Stimulated activated effector memory CD8-positive, alpha-beta T cell treated with anti-CD3 and anti-CD28 coated beads, Interleukin-12 subunit alpha, Interleukin-12 subunit beta, amount 100 ng/mL, for 72 hours (primary cell): ENCODE measurements around the gene CLCF1.

Source experiments
- ATAC-seq: fragments of 150-1000 bp; cut with Tn5 transposase; 2 replicates; pipeline ENCODE4 v1.10.0; 2021
- DNase-seq, 2 donors: peaks; one replicate each; pipeline ENCODE4 v3.0.0; 2021 to 2022; ENCODE audit warnings: low spot score in 2 of 2
- H3K27ac Mint-ChIP-seq: one replicate; pipeline ENCODE4 v1.8.0; 2022; ENCODE audit warnings: mild to moderate bottlenecking, mixed read lengths
- H3K36me3 Mint-ChIP-seq: one replicate; pipeline ENCODE4 v1.8.0; 2022; ENCODE audit warnings: mild to moderate bottlenecking, mixed read lengths
- H3K4me1 Mint-ChIP-seq: one replicate; pipeline ENCODE4 v1.8.0; 2022; ENCODE audit warnings: mixed read lengths
- H3K4me3 Mint-ChIP-seq: one replicate; pipeline ENCODE4 v1.8.0; 2022; ENCODE audit warnings: mild to moderate bottlenecking, mixed read lengths
- H3K9me3 Mint-ChIP-seq: one replicate; pipeline ENCODE4 v1.8.0; 2022; ENCODE audit warnings: mixed read lengths

The CLCF1 gene

DNA sequence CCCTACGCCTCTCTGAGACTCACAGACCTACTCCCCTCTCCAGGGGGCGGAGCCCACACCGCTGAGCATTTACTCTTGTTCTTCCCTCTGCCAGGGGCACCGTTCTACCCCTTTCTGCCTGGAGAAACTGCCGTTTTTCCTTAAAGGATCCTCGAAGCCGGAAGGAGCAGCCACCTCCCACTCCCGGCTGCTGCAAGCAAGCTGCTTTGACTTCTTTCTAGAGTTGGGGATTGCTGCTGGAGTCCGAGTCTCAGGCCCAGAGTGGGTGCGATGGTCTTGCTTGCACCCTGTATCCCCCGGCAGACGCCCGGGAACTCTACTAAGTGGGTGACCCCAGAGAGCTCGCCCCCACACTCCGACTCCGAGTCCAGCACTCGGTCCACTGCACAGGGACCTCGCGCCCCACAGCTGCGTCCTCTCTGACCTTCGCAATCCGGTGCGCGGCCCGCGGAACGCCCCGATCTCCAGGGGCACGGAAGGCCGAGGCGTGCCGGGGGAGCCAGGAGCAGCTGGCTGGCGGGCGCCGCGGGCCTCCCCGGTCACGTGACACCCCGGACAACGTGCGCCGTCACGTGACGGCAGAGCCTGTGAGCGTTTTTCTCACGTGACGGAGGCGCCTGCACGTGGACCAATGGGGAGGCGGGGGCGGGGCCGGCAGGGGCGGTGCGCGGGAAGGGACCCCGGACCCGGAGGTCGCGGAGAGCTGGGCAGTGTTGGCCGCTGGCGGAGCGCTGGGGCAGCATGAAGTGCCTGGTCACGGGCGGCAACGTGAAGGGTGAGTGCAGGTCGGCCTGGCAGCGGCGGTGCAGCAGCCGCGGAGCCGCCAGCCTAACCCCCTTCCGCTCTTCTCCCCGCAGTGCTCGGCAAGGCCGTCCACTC is 18.1 kb upstream of the CLCF1 start, which contains the start of gene RAD9A:
Gene RAD9A, plus strand, starts transcription at position 683 of the 879 bp plus-strand sequence. Its CDS starts 59 bp downstream, at position 742.
- ATAC-seq (peak; percentile 79), DNase-seq (peak; percentile 82 to 94)
- peaks cover 34% of the 10 kb centered on the region for H3K36me3 Mint-ChIP-seq
- H3K4me1 Mint-ChIP-seq, result peaks cover 41% of the 10 kb centered on the region
- peak within 1 kb of the TSS; percentile 86 for H3K4me3 Mint-ChIP-seq
- peak within 1 kb of the TSS; percentile 86 for H3K27ac Mint-ChIP-seq
- no peaks in the 10 kb centered on the region for H3K9me3 Mint-ChIP-seq

DNA sequence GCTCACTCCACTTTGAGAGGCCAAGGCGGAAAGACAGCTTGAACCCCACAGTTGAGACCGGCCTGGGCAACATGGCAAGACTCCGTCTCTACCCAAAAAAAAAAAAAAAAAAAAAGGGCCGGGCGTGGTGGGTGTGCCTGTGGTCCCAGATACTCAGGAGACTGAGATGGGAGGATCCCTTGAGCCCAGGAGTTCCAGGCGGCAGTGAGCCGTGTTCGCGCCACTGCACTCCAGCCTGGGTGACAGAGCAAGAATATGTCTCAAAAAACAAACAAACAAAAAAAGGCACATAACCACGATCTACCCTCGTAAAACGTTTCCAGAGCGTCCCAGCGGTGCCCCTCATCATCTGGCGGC is 17.5 kb upstream of the CLCF1 start:
- no peaks in the 10 kb centered on the region for H3K9me3 Mint-ChIP-seq
- H3K4me1 Mint-ChIP-seq, result peaks cover 35% of the 10 kb centered on the region
- H3K4me3 Mint-ChIP-seq, result peak overlapping the region; percentile 86
- DNase-seq, result no peak
- peaks cover 28% of the 10 kb centered on the region for H3K36me3 Mint-ChIP-seq
- H3K27ac Mint-ChIP-seq, result peak overlapping the region; percentile 86
- no peak for ATAC-seq

DNA sequence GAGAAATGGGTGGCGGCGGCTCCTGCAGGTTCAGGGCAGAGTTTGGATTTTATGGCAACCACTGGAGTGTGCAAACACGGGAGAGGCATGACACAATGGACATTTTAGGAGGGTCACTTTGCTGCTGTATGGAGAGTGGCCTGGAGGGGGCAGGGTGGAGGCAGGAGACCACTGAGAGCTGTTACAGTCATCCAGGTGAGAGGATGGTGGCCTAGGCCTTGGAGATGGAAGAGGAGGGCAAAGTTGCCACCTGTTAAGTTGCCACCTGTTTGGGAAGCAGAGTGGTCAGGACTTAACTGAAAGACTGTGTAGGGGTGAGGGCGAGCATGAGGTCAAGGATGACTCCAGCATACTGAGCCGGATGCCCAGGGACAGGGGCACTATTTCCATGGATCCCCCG is 16.1 kb upstream of the CLCF1 start:
- H3K27ac Mint-ChIP-seq, result peak overlapping the region; percentile 75
- peak; percentile 61 for ATAC-seq
- H3K36me3 Mint-ChIP-seq, result peaks cover 18% of the 10 kb centered on the region
- no peaks in the 10 kb centered on the region for H3K9me3 Mint-ChIP-seq
- peaks cover 35% of the 10 kb centered on the region for H3K4me1 Mint-ChIP-seq
- peak overlapping the region; percentile 86 for H3K4me3 Mint-ChIP-seq
- DNase-seq, result peak in 1 of 2 donors; percentile 83

DNA sequence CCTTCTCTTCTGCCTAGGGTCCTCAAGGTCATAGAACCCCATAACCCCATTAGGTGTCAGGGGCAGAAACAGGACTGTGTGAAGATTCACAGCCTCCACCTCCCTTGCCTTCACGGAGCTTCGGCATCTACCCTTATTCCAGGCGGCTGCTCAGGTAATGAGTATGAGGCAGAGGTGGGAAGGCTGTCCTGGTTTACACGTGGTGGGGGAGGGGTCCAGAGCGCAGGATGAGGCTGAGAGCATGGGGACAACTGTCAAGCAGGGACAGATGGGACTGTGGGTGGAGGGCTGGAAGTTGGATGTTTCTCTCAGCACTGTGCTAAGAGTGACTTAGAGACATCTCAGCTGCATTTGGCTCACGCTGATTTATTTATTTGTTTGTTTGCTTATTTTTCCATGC is 14.1 kb upstream of the CLCF1 start:
- Mint-ChIP-seq H3K4me3 (no peak overlapping the region), H3K4me1 (peaks cover 21% of the 10 kb centered on the region), H3K27ac (no peak overlapping the region)

DNA sequence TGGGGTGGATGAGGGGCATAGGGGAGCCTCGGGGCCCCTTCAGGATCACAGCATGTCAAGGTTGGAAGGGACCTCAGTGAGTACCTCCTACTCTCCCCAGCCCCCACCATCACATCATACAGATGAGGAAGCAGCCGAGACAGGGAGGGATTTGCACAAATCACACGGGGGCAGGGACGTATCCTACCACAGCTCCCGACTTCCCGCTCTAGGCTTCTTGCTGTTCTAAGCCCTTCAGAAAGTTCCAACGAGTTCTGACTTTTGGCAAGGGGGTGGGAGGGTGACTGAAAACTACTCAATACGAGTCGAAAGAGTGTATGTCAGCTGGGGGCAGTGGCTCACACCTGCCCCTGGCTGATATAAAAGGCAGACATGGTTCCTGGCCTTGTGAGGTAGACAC is 13.7 kb upstream of the CLCF1 start:
- no peak for ATAC-seq
- no peak for DNase-seq
- peaks cover 20% of the 10 kb centered on the region for H3K4me1 Mint-ChIP-seq
- H3K9me3 Mint-ChIP-seq, result no peaks in the 10 kb centered on the region
- H3K27ac Mint-ChIP-seq, result no peak overlapping the region
- H3K36me3 Mint-ChIP-seq, result peaks cover 5% of the 10 kb centered on the region
- no peak overlapping the region for H3K4me3 Mint-ChIP-seq

More for the DNA sequence above, 14.1 kb upstream of the CLCF1 start:
- ATAC-seq (no peak), DNase-seq (no peak)
- peaks cover 5% of the 10 kb centered on the region for H3K36me3 Mint-ChIP-seq
- no peaks in the 10 kb centered on the region for H3K9me3 Mint-ChIP-seq

DNA sequence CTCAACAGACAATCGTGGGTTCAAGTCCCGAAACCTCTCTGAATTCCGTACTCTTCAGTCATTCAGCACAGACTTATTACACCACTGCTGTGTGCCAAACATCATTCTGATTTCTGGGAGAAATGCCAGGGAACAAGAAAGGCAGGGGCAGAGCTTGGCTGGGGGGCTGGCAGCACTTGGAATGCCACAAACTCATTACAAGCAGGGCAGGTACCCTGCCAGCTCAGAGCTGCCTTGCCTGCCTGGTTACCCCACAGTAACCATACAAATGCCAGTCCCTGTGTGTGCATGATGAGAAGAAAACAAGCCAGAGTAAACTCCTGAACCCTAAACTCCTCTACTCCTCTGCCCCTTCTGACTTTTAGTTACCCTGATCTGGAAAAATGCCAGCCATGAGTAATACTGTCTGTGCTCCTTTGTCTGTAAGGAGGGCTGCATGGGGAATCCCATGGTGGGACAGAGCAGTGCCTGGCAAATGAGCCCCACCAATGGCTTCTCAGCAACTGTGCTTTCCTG is 11.5 kb upstream of the CLCF1 start:
- ATAC-seq (no peak), DNase-seq (no peak)
- H3K4me3 Mint-ChIP-seq, result no peak overlapping the region
- peaks cover 30% of the 10 kb centered on the region for H3K4me1 Mint-ChIP-seq
- H3K36me3 Mint-ChIP-seq, result peaks cover 5% of the 10 kb centered on the region
- H3K27ac Mint-ChIP-seq, result no peak overlapping the region
- H3K9me3 Mint-ChIP-seq, result no peaks in the 10 kb centered on the region

DNA sequence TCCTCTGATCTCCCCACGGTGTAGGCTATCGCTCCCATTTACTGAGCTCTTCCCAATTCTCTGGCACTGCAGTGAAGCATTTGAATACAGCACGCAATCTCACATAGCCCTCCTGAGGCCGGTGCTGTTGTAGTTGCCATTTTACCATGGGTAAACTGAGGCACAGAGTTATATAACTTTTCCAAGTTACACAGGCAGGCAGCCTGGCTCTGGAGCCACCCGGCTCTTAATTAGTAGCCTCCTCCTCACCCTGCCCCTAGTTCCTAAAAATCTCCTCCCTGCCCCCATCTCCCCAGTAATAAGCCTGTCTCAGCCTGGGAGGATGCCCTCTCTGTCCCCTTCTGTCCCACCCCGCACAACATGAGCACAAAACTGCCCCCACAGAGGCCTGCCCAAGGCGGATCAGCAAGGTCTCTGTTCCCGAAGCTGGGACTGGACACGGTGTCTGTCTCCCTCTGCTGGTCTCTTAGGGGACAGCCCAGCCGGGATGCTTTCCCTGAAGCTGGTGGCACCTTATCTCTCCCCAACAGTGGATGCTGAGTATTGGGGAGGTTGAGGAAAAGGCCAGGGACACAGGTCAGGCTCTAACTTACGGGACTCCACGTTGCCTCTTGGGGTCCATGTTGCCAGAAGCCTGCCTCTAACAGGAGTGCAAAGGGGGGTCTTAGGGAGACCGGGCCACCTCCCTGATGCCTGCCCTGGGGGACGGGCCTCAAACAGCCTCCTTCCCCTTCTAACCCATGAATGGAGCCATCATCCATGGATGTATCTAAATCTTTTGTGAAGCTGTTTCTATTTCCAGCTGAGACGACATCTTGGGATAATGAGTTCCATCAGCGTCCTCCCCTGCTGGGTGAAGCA is 9.1 kb upstream of the CLCF1 start:
- DNase-seq (peak; percentile 80 to 90), ATAC-seq (peak; percentile 90)
- peak overlapping the region; percentile 11 for H3K27ac Mint-ChIP-seq
- H3K4me1 Mint-ChIP-seq, result peaks cover 26% of the 10 kb centered on the region
- no peak overlapping the region for H3K4me3 Mint-ChIP-seq
- no peaks in the 10 kb centered on the region for H3K9me3 Mint-ChIP-seq
- peaks cover 5% of the 10 kb centered on the region for H3K36me3 Mint-ChIP-seq

DNA sequence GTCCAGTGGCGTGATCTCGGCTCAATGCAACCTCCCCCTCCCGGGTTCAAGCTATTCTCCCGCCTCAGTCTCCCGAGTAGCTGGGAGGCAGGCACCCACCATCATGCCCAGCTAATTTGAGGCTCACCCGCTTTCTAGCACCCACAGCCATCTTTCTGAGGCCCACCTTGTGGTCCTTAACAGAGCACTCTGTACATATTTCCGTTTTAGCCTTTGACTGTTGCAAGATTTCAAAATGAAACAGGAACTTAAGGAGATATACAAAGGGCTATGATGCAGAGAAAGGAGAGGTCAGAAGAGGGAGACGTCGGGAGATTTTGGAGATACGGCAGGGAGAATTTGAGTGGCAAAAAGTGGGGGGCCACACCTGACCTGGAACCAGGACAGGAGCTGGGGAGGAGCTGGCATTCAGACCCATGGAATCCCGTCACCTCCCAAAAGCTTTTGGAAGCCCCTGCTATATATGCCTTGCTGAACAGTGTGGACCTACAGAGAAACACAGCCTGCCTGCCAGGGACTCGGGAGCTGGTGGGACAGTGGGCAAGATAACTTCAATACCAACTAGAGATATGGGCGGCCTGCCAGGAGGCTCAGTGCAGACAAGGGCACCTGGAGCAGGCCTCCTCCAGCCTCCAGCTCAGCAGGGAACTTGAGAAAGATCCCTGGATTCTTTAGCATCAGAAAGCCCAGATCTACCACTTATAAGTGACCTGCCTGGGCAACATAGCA is 8.0 kb upstream of the CLCF1 start:
- Mint-ChIP-seq H3K27ac (peak overlapping the region; percentile 86), H3K9me3 (no peaks in the 10 kb centered on the region), H3K4me3 (no peak overlapping the region), H3K36me3 (peaks cover 5% of the 10 kb centered on the region), H3K4me1 (peaks cover 26% of the 10 kb centered on the region)
- DNase-seq, result no peak
- ATAC-seq, result no peak

DNA sequence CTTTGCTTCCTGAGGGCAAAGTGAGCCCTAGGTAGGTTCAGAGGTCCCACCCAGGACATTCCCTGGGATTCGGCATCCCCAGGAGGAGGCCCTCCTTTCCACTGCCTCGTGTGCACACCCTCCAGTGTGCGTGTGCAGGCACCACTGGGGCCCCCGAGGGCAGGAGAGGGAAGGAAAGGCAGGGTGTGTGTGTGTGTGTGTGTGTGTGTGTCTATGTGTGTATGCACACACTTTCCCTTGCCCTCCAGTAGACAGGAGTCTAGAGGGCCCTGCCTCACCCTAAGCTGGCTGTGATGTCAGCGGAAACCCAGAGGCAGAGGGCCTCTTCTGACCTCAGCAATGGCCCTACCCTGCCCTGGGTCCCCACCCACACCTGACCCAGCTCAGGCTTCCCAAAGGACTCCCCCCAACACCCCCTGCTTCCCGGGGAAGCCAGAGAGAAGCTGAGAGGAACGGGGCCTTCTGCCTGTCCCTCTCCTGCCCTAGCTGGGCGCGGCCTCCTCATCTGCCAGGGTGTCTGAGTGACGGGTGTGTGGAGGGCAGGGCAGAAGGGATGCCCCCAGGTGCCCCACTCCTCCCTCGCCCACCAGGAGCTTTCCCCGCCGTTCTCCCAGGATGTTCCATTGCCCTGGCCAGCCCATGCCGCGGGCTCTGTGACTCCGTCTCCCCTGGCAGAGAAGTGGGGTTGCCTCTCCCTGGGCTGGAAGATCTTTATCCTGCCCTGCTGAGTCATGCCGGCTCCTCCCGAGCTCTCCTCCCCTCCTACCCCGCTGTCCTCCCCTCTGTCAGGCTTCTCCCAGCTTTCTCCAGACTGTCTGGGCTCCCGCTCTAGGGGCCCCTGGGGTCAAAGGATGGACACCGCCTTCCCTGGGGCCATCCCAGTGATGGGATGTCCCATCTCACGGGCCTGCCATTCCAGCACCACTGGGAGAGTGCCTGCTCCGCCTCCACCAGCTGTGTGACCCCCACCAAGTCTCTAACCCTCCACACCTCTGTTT is 6.0 kb upstream of the CLCF1 start:
- peak overlapping the region; percentile 65 for H3K27ac Mint-ChIP-seq
- no peak for DNase-seq
- H3K9me3 Mint-ChIP-seq, result no peaks in the 10 kb centered on the region
- no peak overlapping the region for H3K4me3 Mint-ChIP-seq
- peaks cover 39% of the 10 kb centered on the region for H3K4me1 Mint-ChIP-seq
- peaks cover 7% of the 10 kb centered on the region for H3K36me3 Mint-ChIP-seq
- ATAC-seq, result no peak

DNA sequence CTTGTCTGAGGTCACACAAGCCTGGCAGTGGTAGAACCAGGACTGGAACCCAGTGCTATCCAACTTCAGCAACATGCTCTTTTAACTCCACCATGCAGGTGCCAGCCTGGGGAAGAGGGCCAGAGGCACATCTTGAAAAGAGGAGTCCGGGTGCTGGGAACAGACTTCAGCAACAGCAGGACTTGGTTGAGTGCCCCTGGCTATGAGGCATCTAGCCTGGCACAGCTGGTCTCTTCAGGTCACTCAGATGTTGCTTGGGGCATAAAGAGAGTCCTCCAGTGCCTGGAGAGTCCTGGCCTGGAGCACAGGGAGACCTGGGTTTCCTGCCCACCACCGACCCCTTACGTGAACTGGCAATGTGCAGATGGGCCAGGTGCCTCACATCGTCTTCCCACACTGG is 5.1 kb upstream of the CLCF1 start:
- peaks cover 47% of the 10 kb centered on the region for H3K4me1 Mint-ChIP-seq
- H3K4me3 Mint-ChIP-seq, result no peak overlapping the region
- ATAC-seq (no peak), DNase-seq (no peak)
- peak overlapping the region; percentile 65 for H3K27ac Mint-ChIP-seq
- peaks cover 15% of the 10 kb centered on the region for H3K36me3 Mint-ChIP-seq
- H3K9me3 Mint-ChIP-seq, result no peaks in the 10 kb centered on the region

DNA sequence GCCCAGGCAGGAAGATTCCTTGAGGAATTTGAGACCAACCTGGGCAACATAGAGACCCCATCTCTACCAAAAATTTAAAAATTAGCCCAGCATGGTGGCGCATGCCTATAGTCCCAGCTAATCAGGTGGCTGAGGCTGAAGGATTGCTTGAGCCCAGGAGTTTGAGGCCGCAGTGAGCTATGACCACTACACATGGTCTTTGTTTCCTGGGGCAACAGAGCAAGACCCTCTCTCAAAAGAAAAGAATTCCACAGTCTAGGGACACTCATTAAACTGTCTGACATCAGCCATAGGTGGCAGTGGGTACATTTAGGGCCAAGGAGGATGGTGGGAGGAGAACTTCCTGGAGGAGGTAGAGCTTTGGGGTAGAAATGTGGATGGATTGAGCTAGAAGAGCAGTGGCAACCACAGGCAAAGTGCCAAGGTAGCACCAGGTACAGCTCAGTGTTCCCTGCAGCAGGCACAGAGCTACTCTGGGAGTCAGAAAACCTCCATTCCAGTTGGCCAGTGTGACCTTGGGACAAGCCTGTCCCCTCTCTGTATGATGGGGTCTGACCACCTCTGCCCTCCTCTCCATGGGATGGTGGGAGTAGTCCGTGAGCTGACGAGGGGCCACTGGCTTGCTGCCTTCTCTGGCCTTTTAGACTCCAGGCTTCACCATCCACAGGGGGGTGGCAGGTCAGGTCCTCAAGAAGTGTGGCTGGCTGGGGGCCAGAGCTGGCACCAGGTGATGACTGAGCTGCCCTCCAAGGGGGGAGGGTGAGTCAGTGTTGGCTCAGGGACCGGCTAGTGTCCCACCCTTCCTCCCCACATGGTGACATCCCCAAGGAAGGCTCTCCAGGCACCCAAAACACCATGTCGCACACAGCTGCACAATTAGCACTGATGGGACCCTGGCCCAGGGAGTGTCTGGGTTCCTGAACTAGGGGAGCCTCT is 3.7 kb upstream of the CLCF1 start:
- H3K9me3 Mint-ChIP-seq, result no peaks in the 10 kb centered on the region
- DNase-seq, result no peak
- H3K27ac Mint-ChIP-seq, result no peak overlapping the region
- ATAC-seq, result no peak
- peaks cover 18% of the 10 kb centered on the region for H3K36me3 Mint-ChIP-seq
- no peak overlapping the region for H3K4me3 Mint-ChIP-seq
- peaks cover 43% of the 10 kb centered on the region for H3K4me1 Mint-ChIP-seq

DNA sequence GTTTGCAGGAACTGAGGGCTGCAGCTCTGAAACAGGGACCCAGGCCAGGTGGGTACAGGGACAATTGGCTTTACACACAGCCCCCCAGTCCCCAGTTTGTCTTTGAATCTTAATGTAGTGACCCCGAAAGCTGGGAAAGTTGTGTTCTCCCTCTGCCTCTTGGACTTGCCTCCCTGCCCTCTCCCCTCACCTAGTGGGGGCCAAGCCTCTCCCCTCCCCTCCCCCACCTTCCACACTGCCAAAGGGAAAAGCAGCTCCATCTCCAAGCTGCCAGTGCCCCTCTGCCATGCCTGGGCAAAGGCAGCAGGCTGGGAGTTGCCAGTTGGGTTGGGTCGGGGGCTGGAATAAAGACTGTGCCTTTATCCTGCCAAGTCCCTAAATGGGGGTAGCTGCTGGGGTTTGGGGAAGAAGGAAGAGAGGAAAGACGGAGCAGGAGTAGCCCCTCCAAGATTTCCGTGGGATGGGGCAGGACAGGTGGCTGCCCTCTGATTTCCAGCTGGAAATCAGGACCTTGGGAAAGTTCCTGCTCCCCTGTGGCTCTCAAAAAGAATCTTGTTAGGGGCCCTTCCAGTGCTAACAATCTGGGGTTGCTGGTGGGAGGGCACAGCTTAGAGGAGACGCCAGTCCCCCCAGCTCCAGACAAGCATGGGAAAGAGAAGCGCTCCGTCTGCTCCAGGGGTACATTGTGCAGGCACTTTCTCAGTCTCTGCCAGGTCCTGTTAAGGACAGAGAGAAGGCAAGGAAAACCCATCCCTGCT is 2.8 kb upstream of the CLCF1 start:
- no peak for ATAC-seq
- Mint-ChIP-seq H3K27ac (no peak overlapping the region), H3K4me3 (no peak overlapping the region), H3K36me3 (peaks cover 24% of the 10 kb centered on the region), H3K9me3 (no peaks in the 10 kb centered on the region), H3K4me1 (peaks cover 48% of the 10 kb centered on the region)
- DNase-seq, result no peak
